Glomerular endothelial cell (primary cell): Measurements from ENCODE around the gene INPP4B. TPM values are rescaled to one million over a fixed set of nuclear protein-coding genes. Genes with fewer than 3 reads are reported as not detected.

ENCODE experiments used
- DNase-seq: peaks from one replicate; pipeline ENCODE4 v3.0.0-alpha.2; 2011; ENCODE audit warnings: low read depth, low spot score; ENCODE audit errors: extremely low read depth
- total RNA-seq: library from RNA; depleted of rRNA; stranded (reverse); fragments of >200 nt; gene quantifications from 2 replicates; pipeline ENCODE4 v1.2.3, GENCODE V29; 2015

Gene INPP4B
- 2.3 and 4.1 TPM in 2 replicates for total RNA-seq

DNA sequence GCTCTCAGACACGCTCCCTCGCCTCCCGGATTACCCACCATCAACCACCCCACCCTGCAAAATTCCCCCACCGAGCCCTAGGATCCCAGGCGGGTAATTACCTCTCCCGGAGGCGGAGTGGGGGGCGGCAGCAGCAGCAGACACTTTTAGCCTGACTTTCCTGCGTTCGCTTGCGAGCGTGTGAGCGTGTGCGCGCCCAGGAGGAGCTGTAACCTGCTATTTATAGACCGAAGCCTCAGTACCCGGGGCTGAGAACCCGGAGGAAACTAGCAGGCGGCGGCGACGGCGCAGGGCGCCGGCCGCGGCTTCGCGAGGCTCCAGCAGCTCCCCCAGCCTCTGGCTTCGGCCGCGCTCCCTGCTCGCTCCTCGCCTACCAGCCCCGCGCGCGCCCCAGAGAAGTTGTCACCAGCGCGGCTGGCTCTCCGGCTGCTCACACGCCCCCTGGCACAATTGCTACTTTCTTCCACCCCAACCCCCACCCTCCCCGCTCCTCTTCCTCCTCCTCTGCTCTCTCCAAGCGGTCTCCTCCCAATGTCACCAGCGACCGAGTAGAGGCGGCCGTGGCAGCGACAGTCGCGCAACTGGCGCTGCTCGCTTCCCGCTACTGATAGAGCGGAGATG, at the start of gene INPP4B:
INPP4B (minus strand) TSS at position 194 of the 621 bp plus-strand sequence.
- no peak for DNase-seq

GRCh38 chr4:142893012-142893411, 46.9 kb upstream of the INPP4B start:
- DNase-seq, result no peak

- no peak for DNase-seq
These were observed 40.5 kb upstream of the INPP4B start for GRCh38 chr4:142886566-142886965.

DNA sequence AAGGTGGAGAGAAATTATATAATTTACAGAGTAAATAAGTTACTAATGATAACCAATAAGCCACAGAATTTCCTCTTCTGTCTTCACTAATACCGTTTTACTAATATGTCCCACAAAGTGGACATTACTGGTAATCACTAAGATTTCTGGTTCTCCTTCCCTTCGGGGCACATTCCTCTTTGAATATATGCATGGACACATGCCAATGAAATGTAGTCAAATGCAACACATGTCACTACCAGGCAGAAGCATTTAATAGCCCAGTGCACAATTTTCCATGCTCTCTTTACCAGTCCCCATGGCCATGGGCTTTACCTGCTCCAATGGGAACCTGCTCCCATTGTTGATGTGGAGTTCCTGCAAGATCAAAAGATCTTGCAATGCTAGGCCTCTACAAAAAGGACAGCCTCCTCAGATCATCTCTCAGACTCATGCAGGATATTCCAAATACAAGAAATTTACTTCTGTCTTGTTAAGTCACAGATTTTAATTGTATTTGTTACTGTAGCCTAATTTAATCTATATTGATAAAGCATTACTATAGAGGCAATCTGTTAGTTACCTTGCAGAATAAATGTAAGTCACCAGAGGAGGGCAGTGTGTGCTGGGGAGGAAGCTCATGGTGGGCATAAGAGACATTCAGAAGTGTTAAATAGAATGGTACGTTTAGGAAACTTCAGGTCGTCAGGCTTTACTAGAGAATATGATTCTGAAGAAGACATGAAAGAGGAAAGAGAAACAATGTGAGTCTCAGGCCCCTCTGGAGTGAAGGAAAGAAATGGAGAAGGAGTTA, 37.1 kb upstream of the INPP4B start:
- DNase-seq, result no peak

DNA sequence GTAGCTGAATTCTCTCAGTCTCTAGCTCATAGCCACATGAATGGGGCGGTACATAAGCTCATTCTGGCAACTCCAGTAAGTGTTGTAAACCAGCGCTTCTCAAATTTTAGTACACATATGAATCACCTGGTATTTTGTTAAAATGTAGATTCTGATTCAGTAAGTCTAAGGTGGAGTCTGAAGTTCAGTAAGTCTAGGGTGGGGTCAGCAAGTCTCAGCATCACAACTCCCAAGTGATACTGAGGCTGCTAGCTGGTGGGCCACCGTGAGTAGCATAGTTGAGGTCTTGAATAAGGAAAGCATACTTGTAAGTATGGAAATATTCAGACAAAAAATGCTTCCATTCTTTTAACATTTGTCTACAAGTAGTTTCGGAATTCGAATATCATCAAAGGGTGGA, 36.1 kb upstream of the INPP4B start:
- DNase-seq, result no peak

- no peak for DNase-seq
These were observed 35.2 kb upstream of the INPP4B start for GRCh38 chr4:142881331-142881730.

GRCh38 chr4:142875117-142875516, 29.0 kb upstream of the INPP4B start:
- DNase-seq, result no peak

DNA sequence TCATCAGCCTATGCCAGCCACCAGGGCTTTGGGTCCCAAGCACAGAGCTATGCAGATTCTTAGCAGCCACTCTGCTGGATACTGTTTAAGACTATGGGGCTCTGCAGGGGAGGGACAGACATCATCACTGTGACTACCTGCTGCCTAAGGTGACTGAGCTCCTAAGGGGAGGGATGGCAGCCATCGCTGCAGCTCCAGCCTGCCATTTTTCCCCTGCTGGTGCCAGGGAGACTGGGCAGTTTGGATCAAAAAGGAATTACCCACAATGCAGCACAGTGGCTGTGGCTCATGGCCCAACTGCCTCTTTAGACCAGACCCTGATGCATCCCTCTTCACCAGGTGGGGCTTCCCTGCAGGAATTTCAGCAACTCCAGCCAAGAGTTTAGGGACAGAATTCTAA, 28.6 kb upstream of the INPP4B start:
- no peak for DNase-seq

GRCh38 chr4:142866685-142867084, 20.6 kb upstream of the INPP4B start:
- no peak for DNase-seq

DNA sequence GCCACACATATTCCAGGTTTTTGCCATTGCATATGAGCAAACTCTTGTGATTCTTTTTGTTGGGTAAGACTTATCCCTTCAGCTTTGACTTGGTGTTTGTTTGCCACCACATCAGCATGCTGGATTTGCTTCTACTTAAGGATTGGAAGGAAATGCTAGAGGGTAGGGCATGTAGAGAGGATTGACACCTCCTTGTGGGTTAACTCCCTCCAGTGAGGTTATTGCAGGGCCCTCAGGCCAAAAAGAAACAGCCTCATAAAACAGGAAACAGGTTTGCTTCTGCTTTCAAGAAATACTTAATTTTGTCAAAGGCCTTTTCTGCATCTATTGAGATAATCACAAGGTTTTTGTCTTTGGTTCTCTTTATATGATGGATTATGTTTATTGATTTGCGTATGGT, 15.2 kb upstream of the INPP4B start:
- no peak for DNase-seq

GRCh38 chr4:142858965-142859364, 12.9 kb upstream of the INPP4B start:
- no peak for DNase-seq

- DNase-seq, result no peak
These were observed 12.3 kb upstream of the INPP4B start for GRCh38 chr4:142858446-142858845.

- no peak for DNase-seq
These were observed 10.5 kb upstream of the INPP4B start for GRCh38 chr4:142856576-142856975.

DNA sequence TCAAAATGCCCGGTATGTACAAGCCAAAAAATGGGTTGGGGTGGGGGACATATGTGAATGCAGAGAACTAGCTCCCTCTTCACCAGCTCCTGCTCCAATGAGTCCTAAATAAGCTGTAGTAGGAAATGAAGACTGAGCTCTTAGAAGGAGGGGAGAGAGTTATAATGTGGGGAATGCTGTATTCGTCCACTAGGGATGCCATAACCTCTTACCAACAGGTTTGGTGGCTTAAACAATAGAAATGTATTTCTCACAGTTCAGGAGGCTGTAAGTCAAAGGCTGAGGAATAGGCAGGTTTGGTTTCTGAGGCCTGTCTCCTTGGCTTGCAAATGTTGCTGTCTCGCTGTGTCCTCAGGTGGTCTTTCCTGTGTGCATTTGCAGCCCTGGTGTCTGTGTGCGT, 4.4 kb upstream of the INPP4B start:
- DNase-seq, result no peak

DNA sequence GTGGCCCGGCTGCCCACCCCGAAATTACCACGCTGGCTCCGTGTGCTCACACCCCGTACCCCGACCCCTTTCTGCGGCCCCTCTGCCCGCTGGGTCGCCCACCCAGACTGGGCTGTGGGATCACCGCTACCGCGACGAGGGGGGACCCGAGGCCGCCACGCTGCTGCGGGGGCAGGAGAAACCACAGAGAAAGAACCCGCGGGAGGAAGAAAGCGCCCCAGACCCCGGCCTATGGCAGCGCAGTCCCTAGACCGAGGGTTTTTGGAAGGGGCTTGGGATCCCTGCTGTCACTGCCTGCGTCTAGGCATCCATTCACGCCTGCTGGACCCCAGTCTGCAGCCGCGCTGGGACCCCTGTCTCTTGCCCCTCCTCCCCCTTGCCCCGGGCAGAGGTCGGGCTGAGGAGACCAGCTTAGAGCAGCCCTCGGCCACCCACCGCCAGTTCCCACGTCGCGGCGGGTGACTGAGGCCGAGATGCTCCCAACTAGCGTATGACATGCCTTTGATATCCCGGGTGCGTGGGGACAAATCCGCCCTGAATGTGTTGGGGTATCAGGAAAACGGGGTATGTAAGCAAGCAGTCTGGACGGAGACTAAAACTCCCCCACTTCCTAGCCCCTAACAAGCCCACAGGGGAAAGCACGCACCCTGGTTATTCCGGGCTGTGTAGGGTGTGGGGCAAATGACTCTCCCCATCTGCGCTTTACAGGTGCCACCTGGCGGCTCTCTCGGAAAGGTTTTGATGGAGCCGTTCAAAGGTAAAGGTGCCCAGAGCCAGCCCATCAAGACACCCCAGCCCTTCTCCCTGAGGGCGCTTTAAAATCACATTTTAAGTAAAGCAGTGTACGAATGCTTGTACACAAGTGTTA, 862 bp upstream of the INPP4B start:
- no peak for DNase-seq

- DNase-seq, result no peak
These were observed 601 bp downstream of the INPP4B start for GRCh38 chr4:142845293-142846107.

- DNase-seq, result no peak
These were observed 1.3 kb downstream of the INPP4B start for GRCh38 chr4:142844782-142845181.

DNA sequence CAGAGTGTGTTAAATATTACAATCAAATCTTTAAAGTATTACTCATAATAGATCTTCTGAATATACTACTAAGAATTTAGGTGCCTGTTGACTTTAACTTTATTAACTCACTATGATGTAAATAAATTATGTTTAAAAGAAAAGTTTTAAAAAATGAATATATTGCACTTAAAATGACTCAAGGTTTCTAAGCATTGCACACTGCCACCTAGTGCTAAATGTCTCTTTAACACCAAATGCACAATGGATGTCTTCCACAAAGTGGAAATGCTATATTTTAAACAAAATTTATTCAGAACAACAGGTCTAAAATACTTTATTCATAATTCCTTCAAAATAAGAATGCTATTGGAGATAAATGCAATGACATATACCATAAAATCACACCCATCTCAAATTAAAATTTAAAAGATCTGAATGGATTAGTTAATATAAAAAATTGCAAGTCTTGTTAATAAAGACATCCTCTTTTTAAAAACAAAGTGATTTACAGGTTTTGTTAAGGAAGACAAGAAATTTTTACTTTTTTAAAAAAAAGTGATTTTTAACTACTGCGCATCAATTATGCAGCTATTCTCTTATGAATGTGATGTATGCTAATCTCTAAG, 5.5 kb downstream of the INPP4B start:
- peak; percentile 51 for DNase-seq

- no peak for DNase-seq
These were observed 7.3 kb downstream of the INPP4B start for GRCh38 chr4:142838778-142839177.

DNA sequence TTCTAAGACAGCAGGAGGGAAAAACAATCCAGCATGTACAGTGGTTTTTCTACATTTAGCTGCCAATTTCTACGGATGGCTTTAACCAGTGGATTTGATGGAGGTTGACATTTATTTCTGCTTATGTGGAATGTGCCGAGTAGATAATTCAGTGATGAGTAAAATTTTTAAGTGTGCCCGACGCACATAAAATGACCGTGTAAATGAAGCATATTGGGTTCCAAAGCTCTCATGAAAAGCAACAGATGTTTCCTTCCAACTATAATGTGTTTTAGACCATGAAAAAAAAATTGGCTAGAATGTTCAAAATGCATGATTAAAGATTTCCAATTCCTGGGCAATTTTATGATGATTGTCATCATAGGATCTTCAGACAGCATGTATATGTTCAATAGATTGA, 14.1 kb downstream of the INPP4B start:
- DNase-seq, result no peak
